ENCODE results near the gene OR2M2. TPM values are rescaled to one million over a fixed set of nuclear protein-coding genes. Genes with fewer than 3 reads are reported as not detected.

OR2M2 gene
- total RNA-seq, 1 experiment from 2014 or later: not detected

DNA sequence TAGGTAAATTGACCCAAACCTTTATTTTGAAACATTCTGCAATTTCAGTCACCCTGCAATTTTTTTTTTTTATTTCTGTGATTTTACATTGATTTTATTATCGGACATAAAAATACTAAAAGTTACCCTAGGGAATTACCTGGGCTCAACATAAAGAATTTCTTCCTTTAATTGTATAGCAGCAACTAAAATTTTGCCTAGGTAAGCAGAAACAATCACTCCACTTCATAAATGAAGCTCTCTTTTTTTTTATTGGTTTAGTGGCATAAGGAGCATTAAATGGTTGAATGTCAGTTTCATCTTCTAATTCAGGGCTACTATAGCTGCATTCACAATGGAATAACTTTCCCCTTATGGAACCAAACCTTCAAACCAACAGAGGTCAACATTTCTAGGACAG, 41.3 kb downstream of the OR2M2 start:
- H3K27me3 Mint-ChIP-seq (ENCODE audit: unreplicated experiment): no peaks in the 10 kb centered on the region
- CTCF ChIA-PET: no interaction called here
- H3K4me1 Mint-ChIP-seq (ENCODE audit: low read depth, unreplicated experiment): no peaks in the 10 kb centered on the region
- BruUV-seq (replicated peaks): no TSS peak
- H3K9me3 Mint-ChIP-seq (ENCODE audit: low read depth, unreplicated experiment): peaks cover 12% of the 10 kb centered on the region
- TF ChIP-seq, protein P1, sequence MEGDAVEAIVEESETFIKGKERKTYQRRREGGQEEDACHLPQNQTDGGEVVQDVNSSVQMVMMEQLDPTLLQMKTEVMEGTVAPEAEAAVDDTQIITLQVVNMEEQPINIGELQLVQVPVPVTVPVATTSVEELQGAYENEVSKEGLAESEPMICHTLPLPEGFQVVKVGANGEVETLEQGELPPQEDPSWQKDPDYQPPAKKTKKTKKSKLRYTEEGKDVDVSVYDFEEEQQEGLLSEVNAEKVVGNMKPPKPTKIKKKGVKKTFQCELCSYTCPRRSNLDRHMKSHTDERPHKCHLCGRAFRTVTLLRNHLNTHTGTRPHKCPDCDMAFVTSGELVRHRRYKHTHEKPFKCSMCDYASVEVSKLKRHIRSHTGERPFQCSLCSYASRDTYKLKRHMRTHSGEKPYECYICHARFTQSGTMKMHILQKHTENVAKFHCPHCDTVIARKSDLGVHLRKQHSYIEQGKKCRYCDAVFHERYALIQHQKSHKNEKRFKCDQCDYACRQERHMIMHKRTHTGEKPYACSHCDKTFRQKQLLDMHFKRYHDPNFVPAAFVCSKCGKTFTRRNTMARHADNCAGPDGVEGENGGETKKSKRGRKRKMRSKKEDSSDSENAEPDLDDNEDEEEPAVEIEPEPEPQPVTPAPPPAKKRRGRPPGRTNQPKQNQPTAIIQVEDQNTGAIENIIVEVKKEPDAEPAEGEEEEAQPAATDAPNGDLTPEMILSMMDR (IDR thresholded peaks at IDR 0.05; ENCODE audit: unreplicated experiment): no peak
- H3K36me3 Mint-ChIP-seq (ENCODE audit: insufficient read depth, unreplicated experiment): no peaks in the 10 kb centered on the region
- no peak overlapping the region for H3K27ac Mint-ChIP-seq (ENCODE audit: unreplicated experiment)
- intact Hi-C loops (cut with micrococcal nuclease; ENCODE audit: unreplicated experiment): no loop called here
- no peak overlapping the region for H3K4me3 Mint-ChIP-seq (ENCODE audit: low read depth, unreplicated experiment)
- DNase-seq: no peak

DNA sequence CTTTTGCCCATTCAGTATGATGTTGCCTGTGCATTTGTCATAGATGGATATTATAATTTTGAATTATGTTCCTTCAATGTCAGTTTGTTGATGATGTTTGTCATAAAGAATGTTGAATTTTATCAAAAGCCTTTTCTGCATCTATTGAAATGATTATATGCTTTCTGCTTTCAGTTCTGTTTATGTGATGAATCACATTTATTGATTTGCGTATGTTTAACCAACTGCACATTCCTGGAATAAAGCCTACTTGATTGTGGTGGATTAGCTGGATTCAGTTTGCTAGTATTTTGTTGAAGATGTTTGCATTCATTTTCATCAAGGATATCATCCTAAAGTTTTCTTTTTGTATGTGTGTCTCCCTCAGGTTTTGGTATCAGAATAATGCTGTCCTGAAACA, 50.9 kb downstream of the OR2M2 start:
- no peak overlapping the region for H3K4me3 Mint-ChIP-seq (ENCODE audit: low read depth, unreplicated experiment)
- TF ChIP-seq, protein P1 (IDR thresholded peaks at IDR 0.05; ENCODE audit: unreplicated experiment): no peak
- H3K4me1 Mint-ChIP-seq (ENCODE audit: low read depth, unreplicated experiment): no peaks in the 10 kb centered on the region
- no peak overlapping the region for H3K27ac Mint-ChIP-seq (ENCODE audit: unreplicated experiment)
- no peak for DNase-seq
- H3K36me3 Mint-ChIP-seq (ENCODE audit: insufficient read depth, unreplicated experiment): no peaks in the 10 kb centered on the region
- intact Hi-C loops (cut with micrococcal nuclease; ENCODE audit: unreplicated experiment): no loop called here
- H3K27me3 Mint-ChIP-seq (ENCODE audit: unreplicated experiment): no peaks in the 10 kb centered on the region
- CTCF ChIA-PET: no interaction called here
- peaks cover 23% of the 10 kb centered on the region for H3K9me3 Mint-ChIP-seq (ENCODE audit: low read depth, unreplicated experiment)
- no TSS peak for BruUV-seq (replicated peaks)

DNA sequence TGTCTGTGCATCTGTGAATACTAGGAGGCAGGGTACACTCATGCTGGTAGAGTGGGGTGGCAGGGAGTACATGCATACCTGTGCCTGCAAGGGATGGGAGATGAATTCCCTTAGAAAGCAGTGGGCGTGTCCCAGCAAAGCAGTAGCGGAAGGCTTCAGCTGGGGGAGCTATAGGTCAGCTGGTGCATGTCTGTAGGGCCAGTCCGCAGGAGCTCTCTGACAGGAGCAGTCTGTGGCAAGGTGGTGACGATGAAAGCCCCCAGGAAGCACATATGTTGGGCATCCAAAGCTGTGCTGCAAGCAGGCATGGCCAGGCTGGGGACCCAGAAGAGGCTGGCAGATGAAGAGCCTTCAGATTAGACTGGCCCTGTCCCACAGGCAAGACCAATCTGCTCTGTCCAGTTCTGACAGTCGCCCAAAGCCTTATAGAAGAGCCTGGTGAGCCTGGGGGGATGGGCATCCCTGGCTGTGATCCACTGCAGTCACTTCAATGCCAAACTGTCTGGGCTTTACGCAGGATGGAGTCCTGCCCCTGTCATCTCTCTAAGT, 54.8 kb downstream of the OR2M2 start:
- DNase-seq: no peak
- no peaks in the 10 kb centered on the region for H3K27me3 Mint-ChIP-seq (ENCODE audit: unreplicated experiment)
- no peak overlapping the region for H3K4me3 Mint-ChIP-seq (ENCODE audit: low read depth, unreplicated experiment)
- TF ChIP-seq, protein P1 (IDR thresholded peaks at IDR 0.05; ENCODE audit: unreplicated experiment): no peak
- BruUV-seq (replicated peaks): no TSS peak
- H3K36me3 Mint-ChIP-seq (ENCODE audit: insufficient read depth, unreplicated experiment): no peaks in the 10 kb centered on the region
- no peak overlapping the region for H3K27ac Mint-ChIP-seq (ENCODE audit: unreplicated experiment)
- H3K4me1 Mint-ChIP-seq (ENCODE audit: low read depth, unreplicated experiment): no peaks in the 10 kb centered on the region
- CTCF ChIA-PET: no interaction called here
- peaks cover 23% of the 10 kb centered on the region for H3K9me3 Mint-ChIP-seq (ENCODE audit: low read depth, unreplicated experiment)
- intact Hi-C loops (cut with micrococcal nuclease; ENCODE audit: unreplicated experiment): no loop called here

Other genes with a start within 250 kb of the OR2M2 start
- not detected in 2 replicates for gene OR2AJ1, start 249.9 kb upstream of the OR2M2 start, total RNA-seq (2022)
- gene OR2L8, start 226.0 kb upstream of the OR2M2 start, total RNA-seq (2022): not detected in 2 replicates
- not detected in 2 replicates for gene OR2AK2, start 209.6 kb upstream of the OR2M2 start, total RNA-seq (2022)
- not detected in 2 replicates for gene OR2L5, start 161.2 kb upstream of the OR2M2 start, total RNA-seq (2022)
- gene OR2L2, start 144.8 kb upstream of the OR2M2 start, total RNA-seq (2022): 0.21 TPM in 1 of 2 replicates, not detected in the other
- not detected in 2 replicates for gene OR2L3, start 128.0 kb upstream of the OR2M2 start, total RNA-seq (2022)
- not detected in 2 replicates for gene OR2L13, start 79.6 kb upstream of the OR2M2 start, total RNA-seq (2022)
- not detected in 2 replicates for gene OR2M5, start 29.7 kb upstream of the OR2M2 start, total RNA-seq (2022)
- gene OR2M3, start 22.4 kb downstream of the OR2M2 start, total RNA-seq (2022): not detected in 2 replicates
- not detected in 2 replicates for gene OR2M4, start 56.6 kb downstream of the OR2M2 start, total RNA-seq (2022)
- not detected in 2 replicates for gene OR2T33, start 103.2 kb downstream of the OR2M2 start, total RNA-seq (2022)
- not detected in 2 replicates for gene OR2T12, start 128.6 kb downstream of the OR2M2 start, total RNA-seq (2022)
- gene OR2M7, start 149.7 kb downstream of the OR2M2 start, total RNA-seq (2022): not detected in 2 replicates
- not detected in 2 replicates for gene OR14C36, start 174.0 kb downstream of the OR2M2 start, total RNA-seq (2022)
- not detected in 2 replicates for gene OR2T4, start 186.8 kb downstream of the OR2M2 start, total RNA-seq (2022)
- gene OR2T6, start 200.9 kb downstream of the OR2M2 start, total RNA-seq (2022): not detected in 2 replicates
- gene OR2T1, start 228.2 kb downstream of the OR2M2 start, total RNA-seq (2022): not detected in 2 replicates